Bone marrow (tissue), 2 donors: ENCODE measurements around the gene MINDY3.

Experiments
- DNase-seq, 2 donors: peaks; one replicate each; lab custom pipeline; 2025; lab: John Stamatoyannopoulos, UW

Gene MINDY3

DNA sequence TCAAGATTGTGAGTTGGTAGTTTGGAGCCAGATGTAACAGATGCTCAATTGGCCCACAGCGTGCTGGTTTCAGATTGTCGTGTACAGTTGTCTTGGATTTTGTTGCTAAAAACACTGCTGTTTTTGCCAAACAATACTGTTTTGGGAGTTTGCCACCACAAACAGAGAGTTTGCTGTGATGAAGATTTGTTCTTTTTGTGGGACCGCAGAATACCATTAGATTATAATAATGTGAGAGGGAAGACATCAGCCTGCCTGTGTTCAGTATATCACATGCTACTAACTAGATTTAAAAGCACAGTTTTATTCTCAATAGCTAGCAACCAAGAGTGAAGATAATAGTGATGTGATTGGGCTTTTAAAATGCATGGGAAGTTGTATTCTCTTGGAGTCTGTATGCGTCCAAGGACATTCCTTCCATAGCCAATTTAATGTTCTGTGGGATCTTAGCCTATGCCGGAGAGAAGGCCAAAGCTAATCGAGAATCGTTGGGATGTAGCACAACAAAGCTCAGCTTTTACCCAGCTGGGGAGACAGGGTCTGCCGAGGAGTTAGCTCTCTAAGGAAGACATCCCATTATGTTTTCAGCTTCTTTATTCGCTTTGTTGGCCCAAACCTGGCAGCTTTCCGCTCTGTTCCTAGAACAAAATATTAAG is 121.9 kb downstream of the MINDY3 start:
- DNase-seq: no peak

DNA sequence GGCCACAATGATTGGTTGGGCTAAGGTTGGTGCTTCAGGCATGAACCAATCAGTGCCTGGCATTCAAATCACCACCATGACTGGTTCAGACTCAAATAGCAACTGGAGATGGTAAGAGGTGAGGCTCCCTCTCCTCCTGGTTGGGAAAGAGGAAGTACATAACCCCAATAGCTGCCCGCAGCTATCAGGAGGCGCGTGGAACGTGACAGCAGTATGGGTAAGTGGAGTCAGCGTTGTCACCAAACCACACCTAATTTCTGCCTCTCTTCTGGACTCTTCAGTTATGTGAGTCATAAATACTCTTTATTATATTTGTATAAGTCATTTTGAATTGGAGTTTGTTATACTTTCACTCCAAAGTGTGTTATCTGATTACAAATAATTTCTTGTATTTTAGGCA is 122.7 kb downstream of the MINDY3 start:
- no peak for DNase-seq

- DNase-seq: no peak
Measured at GRCh38 chr10:15735763-15736162, 124.5 kb downstream of the MINDY3 start.

GRCh38 chr10:15730341-15730740 is 130.0 kb downstream of the MINDY3 start:
- DNase-seq: no peak

DNA sequence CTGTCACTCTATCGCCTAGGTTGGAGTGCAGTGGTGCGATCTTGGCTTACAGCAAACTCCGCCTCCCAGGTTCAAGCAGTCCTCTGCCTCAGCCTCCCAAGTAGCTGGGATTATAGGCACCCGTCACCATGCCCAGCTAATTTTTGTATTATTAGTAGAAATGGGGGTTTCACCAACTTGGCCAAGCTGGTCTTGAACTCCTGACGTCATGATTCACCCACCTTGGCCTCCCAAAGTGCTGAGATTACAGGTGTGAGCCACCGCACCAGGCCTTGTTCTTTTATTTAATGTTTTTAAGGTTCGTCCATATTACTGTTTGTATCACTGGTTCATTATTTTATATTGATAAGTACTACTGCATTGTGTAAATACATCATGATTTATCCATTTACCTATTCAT is 130.4 kb downstream of the MINDY3 start:
- no peak for DNase-seq
